ENCODE measurements around the gene DDX23. TPM values are rescaled to one million over a fixed set of nuclear protein-coding genes. Genes with fewer than 3 reads are reported as not detected.

The DDX23 gene
- total and polyA plus RNA-seq, 2 of the 4 experiments (the other 2 are of a cell fraction): 61.8 to 81.9 TPM

- no TSS peak for BruUV-seq (replicated peaks)
- no peak overlapping the region for H2BK120ac ChIP-seq (ENCODE audit: low read depth, low read length)
- in situ Hi-C loops (cut with MboI; ENCODE audit: low sequenced_read_pairs): no loop called here
Measured at GRCh38 chr12:48803675-48804074, 48.3 kb downstream of the DDX23 start.

More at GRCh38 chr12:48803675-48804074, 48.3 kb downstream of the DDX23 start:
- H2BK5ac ChIP-seq (ENCODE audit: low read depth, low read length, poor library complexity, severe bottlenecking): no peak overlapping the region
- no peak overlapping the region for H4K5ac ChIP-seq (ENCODE audit: low read depth, low read length)
- no peak overlapping the region for H2BK20ac ChIP-seq (ENCODE audit: low read depth, low read length)
- H2AFZ ChIP-seq (replicated peaks; ENCODE audit: low read length, poor library complexity): no peak overlapping the region
- no peak overlapping the region for H2BK15ac ChIP-seq (ENCODE audit: low read depth, low read length)
- H3K4me1 ChIP-seq (ENCODE audit: control insufficient read depth, insufficient read depth, low read length): peaks cover 6% of the 10 kb centered on the region
- H2AK9ac ChIP-seq (replicated peaks; ENCODE audit: low read depth, low read length, poor library complexity): no peak overlapping the region
- no peaks in the 10 kb centered on the region for H3K27me3 ChIP-seq (ENCODE audit: control insufficient read depth, insufficient read depth, low read length)
- H3K4me2 ChIP-seq (ENCODE audit: low read depth, low read length): no peak overlapping the region
- H3K9me3 ChIP-seq (ENCODE audit: control insufficient read depth, insufficient read depth, low read length): no peaks in the 10 kb centered on the region
- no peak overlapping the region for H3K23ac ChIP-seq (ENCODE audit: low read depth, low read length)
- no peak overlapping the region for H4K91ac ChIP-seq (ENCODE audit: insufficient read depth, low read depth, low read length)
- ATAC-seq (ENCODE audit: low read depth) (no peak), DNase-seq (no peak)
- no peaks in the 10 kb centered on the region for H3K79me1 ChIP-seq (ENCODE audit: low read depth in 1 of 2, low read length in 2 of 2)
- H4K8ac ChIP-seq (ENCODE audit: low read depth in 2 of 2, low read length in 2 of 2): no peak overlapping the region
- dilution Hi-C loops (cut with HindIII; ENCODE audit: low sequenced_read_pairs, unreplicated experiment): no loop called here
- intact Hi-C loops (cut with micrococcal nuclease): no loop called here
- CTCF ChIA-PET: no interaction called here
- WGBS, 2 experiments (ENCODE audit: extremely low coverage in 2 of 2, insufficient read length in 1 of 2): no CpG with 5 or more reads among the region's 1 CpG
- no peak overlapping the region for H3K18ac ChIP-seq (ENCODE audit: low read depth, low read length)
- H3K4me3 ChIP-seq (ENCODE audit: insufficient read depth, low read depth, low read length): no peak overlapping the region
- H3K27ac ChIP-seq (ENCODE audit: insufficient read depth, low read length): no peak overlapping the region
- no peak overlapping the region for H3K56ac ChIP-seq (ENCODE audit: extremely low read depth, insufficient read depth, low read length)
- no peak overlapping the region for H3K14ac ChIP-seq (replicated peaks; ENCODE audit: low read depth, low read length)
- H3K36me3 ChIP-seq (ENCODE audit: control insufficient read depth, insufficient read depth, low read length): no peaks in the 10 kb centered on the region
- H2AK5ac ChIP-seq (ENCODE audit: low read depth, low read length): no peak overlapping the region
- H3K4ac ChIP-seq (ENCODE audit: low read depth, low read length): no peak overlapping the region
- TF ChIP-seq, protein P1, sequence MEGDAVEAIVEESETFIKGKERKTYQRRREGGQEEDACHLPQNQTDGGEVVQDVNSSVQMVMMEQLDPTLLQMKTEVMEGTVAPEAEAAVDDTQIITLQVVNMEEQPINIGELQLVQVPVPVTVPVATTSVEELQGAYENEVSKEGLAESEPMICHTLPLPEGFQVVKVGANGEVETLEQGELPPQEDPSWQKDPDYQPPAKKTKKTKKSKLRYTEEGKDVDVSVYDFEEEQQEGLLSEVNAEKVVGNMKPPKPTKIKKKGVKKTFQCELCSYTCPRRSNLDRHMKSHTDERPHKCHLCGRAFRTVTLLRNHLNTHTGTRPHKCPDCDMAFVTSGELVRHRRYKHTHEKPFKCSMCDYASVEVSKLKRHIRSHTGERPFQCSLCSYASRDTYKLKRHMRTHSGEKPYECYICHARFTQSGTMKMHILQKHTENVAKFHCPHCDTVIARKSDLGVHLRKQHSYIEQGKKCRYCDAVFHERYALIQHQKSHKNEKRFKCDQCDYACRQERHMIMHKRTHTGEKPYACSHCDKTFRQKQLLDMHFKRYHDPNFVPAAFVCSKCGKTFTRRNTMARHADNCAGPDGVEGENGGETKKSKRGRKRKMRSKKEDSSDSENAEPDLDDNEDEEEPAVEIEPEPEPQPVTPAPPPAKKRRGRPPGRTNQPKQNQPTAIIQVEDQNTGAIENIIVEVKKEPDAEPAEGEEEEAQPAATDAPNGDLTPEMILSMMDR (conservative IDR thresholded peaks at IDR 0.05; ENCODE audit: low read depth, low read length): no peak
- TF ChIP-seq CHD1 (IDR thresholded peaks at IDR 0.05; ENCODE audit: low read depth, low read length) (no peak), RAD21 (IDR thresholded peaks at IDR 0.05; ENCODE audit: low read length) (no peak), BHLHE40 (IDR thresholded peaks at IDR 0.05; ENCODE audit: low read depth, low read length) (no peak), FOS (IDR thresholded peaks at IDR 0.05; ENCODE audit: low read depth, low read length) (no peak), RFX5 (IDR thresholded peaks at IDR 0.05; ENCODE audit: low read depth, low read length) (no peak), SMC3 (IDR thresholded peaks at IDR 0.05; ENCODE audit: low read depth, low read length) (no peak), CEBPB (IDR thresholded peaks at IDR 0.05; ENCODE audit: low read depth, low read length) (no peak), RCOR1 (IDR thresholded peaks at IDR 0.05; ENCODE audit: insufficient replicate concordance, low read length) (no peak), MAFK (IDR thresholded peaks at IDR 0.05; ENCODE audit: low read depth, low read length) (no peak), MAZ (IDR thresholded peaks at IDR 0.05; ENCODE audit: borderline replicate concordance, low read depth, low read length) (no peak), MXI1 (IDR thresholded peaks at IDR 0.05; ENCODE audit: borderline replicate concordance, low read depth, low read length) (no peak)
- TF ChIP-seq, protein P2, sequence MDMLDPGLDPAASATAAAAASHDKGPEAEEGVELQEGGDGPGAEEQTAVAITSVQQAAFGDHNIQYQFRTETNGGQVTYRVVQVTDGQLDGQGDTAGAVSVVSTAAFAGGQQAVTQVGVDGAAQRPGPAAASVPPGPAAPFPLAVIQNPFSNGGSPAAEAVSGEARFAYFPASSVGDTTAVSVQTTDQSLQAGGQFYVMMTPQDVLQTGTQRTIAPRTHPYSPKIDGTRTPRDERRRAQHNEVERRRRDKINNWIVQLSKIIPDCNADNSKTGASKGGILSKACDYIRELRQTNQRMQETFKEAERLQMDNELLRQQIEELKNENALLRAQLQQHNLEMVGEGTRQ (IDR thresholded peaks at IDR 0.05; ENCODE audit: low read depth, low read length): no peak
- no peaks in the 10 kb centered on the region; the same call in 1 of the 2 replicates for H3K9me1 ChIP-seq (ENCODE audit: insufficient read depth, low read length)
- H3K9ac ChIP-seq (ENCODE audit: low read depth, low read length): no peak overlapping the region
- no peaks in the 10 kb centered on the region for H4K20me1 ChIP-seq (ENCODE audit: insufficient read depth, low read length)
- POLR2A ChIA-PET (ENCODE audit: unreplicated experiment): no interaction called here
